GM18858 (cell line): ENCODE data around the gene MICA.
"Not testable (repeated sequence)": the region's sequence is repeated elsewhere in the genome, so short reads cannot be mapped to it uniquely, and the experiment has no call there.

Experiments used
- ATAC-seq: cut with Tn5 transposase; IDR thresholded peaks from one replicate; pipeline ENCODE4 v1.9.1; 2021; ENCODE audit not compliant: unreplicated experiment

Gene MICA

DNA sequence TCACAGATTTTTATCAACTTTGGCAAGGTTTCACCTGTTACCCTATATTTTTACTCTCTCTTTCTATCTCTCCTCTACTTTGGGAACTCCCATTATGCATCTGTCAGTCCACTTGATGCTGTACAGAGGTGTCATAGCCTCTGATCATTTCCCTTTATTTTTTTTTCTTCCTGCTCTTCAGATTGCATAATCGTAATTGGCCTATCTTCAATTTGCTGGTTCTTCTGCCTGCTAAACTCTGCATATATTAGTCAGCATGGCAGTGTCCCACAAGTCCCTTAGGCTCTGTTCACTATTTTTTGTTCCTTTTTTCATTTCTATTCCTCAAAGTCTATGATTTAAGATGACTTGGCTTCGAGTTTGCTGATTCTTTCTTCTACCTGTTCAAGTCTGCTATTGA lies 49.9 kb downstream of the MICA start:
- ATAC-seq: no peak

DNA sequence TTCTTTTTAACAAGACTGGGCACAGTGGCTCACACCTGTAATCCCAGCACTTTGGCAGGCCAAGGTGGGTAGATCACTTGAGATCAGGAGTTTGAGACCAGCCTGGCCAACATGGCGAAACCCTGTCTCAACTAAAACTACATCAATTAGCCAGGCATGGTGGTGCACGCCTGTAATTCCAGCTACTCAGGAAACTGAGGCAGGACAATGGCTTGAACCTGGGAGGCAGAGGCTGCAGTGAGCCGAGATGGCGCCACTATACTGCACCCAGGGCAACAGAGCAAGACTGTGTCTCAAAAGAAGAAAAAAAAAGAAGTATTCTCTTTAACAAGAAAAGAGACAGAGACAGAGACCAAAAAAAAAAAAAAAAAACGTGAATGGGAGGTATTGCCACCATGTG lies 56.5 kb downstream of the MICA start:
- ATAC-seq: not testable (repeated sequence)

DNA sequence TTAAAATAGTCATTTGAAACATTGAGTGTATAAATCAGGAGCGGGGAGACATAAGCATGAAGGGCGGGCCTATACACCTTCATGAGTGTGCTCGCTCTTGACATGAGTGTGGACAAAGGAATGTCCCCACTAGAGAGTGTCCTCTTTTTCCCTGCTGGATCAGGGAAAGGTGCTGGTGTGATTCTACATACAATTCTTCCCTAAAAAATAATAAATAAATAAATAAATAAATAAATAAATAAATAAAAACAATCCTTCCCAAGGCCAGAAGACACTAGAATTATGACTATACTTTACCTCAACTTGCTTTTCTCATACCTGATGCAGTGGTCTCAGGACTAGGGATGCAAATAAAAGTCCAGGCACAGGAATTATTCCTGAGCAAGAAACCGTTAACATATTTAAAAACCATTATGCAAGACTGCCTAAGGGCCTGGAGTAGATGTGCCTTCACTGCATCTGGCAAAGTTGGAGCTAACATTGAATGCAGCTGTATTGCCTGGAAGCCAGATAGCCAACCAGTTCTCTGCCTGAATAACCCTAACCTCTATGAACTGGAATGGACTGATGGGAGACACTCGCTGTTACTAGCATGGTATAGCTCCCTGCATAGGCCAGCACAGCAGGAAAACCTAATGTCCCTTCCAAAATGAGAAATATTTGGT lies 57.1 kb downstream of the MICA start:
- ATAC-seq: no peak

DNA sequence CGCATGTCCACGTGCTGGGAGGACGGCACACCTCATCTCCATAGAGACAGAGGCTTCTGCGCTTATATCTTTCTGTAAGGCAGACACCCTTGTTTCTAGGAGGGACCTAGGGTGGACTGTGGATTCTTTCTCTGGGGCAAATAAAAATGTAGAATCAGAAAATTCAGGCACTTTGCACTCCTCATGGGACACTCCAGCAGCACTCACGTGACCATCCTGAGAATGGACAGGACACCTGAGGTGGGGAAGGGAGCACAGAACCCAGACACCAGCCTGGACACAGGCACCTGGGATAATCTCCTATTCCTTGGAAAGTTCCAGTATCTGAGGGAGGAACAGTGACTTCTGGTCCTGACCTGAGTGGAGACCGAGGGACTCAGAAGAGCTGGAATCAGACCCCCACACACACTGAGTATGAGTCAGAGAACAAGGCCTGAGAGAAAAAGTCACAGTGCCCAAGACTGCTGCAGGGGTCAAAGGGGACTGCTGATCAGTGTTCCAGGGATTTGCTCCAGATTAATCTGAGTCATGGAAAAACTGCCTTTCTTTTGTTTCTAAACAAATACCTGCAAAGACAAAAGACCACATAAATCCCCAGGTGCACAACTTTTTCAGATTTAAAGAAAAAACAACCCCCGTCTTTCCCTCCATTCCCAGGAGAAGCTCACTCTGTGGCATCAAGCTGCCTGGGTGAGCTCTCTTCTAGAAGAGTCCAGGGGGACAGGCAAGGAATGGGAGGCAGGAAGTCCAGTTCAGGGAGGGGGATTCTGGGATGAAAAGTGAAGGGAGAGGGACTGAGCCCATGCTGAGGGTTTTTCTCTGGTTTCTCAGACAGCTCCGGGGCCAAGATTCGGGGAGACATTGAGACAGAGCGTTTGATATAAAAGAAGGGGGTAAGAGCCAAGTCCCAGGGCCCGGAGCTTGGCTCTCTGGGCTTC lies 58.9 kb downstream of the MICA start:
- ATAC-seq: no peak

DNA sequence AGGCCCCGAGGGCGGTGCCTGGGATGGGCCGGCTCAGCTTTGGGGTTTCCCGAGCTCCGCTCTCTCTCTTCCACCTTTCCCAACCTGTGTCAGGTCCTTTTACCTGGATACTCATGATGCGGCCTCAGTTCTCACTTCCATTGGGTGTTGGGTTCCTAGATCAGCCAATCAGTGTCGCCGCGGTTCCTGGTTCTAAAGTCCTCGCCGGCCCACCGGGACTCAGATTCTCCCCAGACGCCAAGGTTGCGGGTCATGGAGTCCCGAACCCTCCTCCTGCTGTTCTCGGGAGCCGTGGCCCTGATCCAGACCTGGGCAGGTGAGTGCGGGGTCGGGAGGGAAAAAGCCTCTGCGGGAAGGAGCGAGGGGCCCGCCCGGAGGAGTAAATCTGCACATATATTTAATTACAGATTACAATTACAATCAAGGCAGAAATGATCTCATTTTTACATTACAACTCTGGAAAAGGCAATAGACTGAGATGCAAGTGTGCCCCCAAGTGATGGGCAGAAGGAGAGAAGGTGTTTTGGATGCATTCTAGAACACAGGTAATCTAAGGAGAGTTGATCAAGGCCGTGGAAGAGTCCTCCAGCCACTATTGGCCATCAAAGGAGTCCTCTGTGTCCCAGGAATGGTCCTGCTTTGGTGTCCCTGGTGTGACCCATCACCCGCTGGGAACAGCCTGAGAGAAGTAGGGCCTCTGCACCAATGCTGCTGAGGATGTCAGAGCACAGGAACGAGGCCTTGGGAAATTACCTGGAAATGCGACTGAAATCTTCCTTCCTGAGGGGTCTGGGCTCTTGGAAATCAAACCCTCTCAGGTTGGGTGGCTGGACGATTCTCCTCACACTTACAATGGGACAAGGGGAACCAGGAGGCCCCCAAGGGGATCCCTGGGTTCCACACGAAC lies 59.8 kb downstream of the MICA start:
- peak; percentile 83 for ATAC-seq

DNA sequence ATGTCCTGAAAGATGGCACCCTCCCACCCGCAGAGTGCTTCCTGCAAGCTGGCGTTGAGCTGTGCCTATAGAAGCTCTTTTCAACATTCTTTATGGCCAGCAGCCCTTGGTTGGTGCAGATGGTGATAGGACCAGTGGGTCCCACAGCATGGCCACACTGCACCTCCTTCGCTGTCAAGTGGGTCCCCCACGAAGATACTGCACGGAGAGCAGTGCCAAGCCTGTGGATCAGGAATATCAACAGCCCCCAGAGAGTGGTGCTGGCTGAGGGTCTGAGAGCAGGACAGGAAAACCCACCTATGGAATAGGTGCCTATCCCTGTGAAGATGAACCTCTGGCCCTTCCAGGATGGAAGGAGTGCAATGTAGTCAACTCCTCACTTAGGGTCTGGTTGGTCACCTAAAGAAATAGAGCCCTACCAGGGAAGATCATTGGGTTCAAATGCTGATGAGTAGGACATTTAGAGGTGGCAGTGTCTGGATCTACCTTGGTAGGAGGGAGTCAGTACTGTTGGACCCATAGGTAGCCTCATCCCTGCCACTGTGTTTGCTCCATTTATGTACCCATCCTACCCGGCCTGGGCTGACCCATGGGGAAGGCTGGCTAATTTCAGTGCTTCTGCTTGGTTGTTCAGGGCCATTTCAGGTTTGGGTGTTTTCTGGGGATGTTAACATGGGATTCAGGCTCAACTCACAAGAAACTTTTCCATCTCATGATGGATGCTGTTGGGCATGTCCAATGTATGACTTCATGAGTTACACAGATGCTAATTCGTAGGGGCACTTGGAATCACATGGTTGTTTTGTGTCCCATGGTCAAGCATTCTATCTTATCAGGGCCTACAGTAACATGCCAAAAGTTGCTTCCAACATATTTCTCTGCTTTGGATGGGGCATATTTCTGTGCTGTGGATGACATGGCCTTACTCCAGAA lies 61.1 kb downstream of the MICA start:
- no peak for ATAC-seq
